HepG2 (cell line): ENCODE measurements around the gene RPGRIP1. TPM values are rescaled to one million over a fixed set of nuclear protein-coding genes. Genes with fewer than 3 reads are reported as not detected.

ENCODE experiments used
- ATAC-seq: fragments of 200-7000 bp; cut with Tn5 transposase; 3 replicates; pipeline ENCODE4 v1.9.1; 2020; ENCODE audit warnings: mild to moderate bottlenecking, moderate library complexity
- Bru-seq: library from RNA; stranded (reverse); fragments of 400-500 nt; gene quantifications from one replicate; lab custom pipeline; 2021; lab: Mats Ljungman, UMichigan
- BruChase-seq, 2 experiments: library from RNA; stranded (reverse); fragments of 400-500 nt; gene quantifications; one replicate each; lab custom pipeline; 2021; lab: Mats Ljungman, UMichigan
- BruUV-seq: library from RNA; stranded (reverse); fragments of 400-500 nt; replicated peaks from 2 replicates; lab custom pipeline; 2021; lab: Mats Ljungman, UMichigan
- CTCF ChIA-PET: fragments of 300-600 bp; formaldehyde crosslinking; extraction: SDS; loops from one replicate; lab custom pipeline; 2021; ENCODE audit warnings: low total read pairs, inconsistent platforms, low intra/inter-chr PET ratio; lab: Yijun Ruan, JAX
- POLR2A ChIA-PET: fragments of 350-600 bp; sonication (Branson Sonifier 250); formaldehyde crosslinking; loops from one replicate; lab custom pipeline; 2020; ENCODE audit warnings: antibody characterized with exemption, inconsistent platforms; lab: Yijun Ruan, JAX
- DNase-seq: peaks from one replicate; pipeline ENCODE4 v3.0.0-alpha.2; 2015; ENCODE audit warnings: low spot score
- FAIRE-seq: peaks from 3 replicates; lab custom pipeline; 2011; peaks lifted over from hg19 to GRCh38; lab: Jason Lieb, UNC
- H2AFZ ChIP-seq: one replicate; pipeline ENCODE4 v1.6.1; 2011; ENCODE audit warnings: low read length, inconsistent platforms
- H3K27ac ChIP-seq: fragments of 300-600 bp; 3 replicates; pipeline ENCODE4 v1.8.0; 2011; ENCODE audit warnings: mixed run types, mild to moderate bottlenecking, mixed read lengths, low read length, inconsistent platforms; ENCODE audit not compliant: insufficient read depth; ENCODE audit errors: extremely low read length
- H3K27me3 ChIP-seq, 2 experiments: fragments of 200-600 bp in 1 of 2; 2 replicates in 1 of 2; 3 replicates in 1 of 2; pipeline versions ENCODE4 v1.6.0 to v1.8.0; 2011; ENCODE audit warnings: low read length in 2 of 2, mild to moderate bottlenecking in 2 of 2, moderate library complexity in 2 of 2, inconsistent platforms in 1 of 2; ENCODE audit not compliant: insufficient read depth in 2 of 2, control insufficient read depth in 1 of 2
- H3K36me3 ChIP-seq, 2 experiments: fragments of 200-600 bp in 1 of 2; replicated peaks in 1 of 2; 2 replicates in 1 of 2; 3 replicates in 1 of 2; pipeline versions ENCODE4 v1.5.1 to v1.8.0; 2011; ENCODE audit warnings: low read length in 2 of 2, inconsistent platforms in 1 of 2; ENCODE audit not compliant: insufficient read depth in 2 of 2, control insufficient read depth in 1 of 2
- H3K4me1 ChIP-seq: 2 replicates; pipeline ENCODE4 v1.5.1; 2012; ENCODE audit warnings: low read length, inconsistent platforms; ENCODE audit not compliant: insufficient read depth
- H3K4me2 ChIP-seq: 2 replicates; pipeline ENCODE4 v1.6.0; 2011; ENCODE audit warnings: low read depth, low read length, inconsistent platforms
- H3K4me3 ChIP-seq, 3 experiments: fragments of 200-600 bp in 1 of 3; sonication (generic), shearing (Covaris generic) in 1 of 3; replicated peaks in 1 of 3; 2 replicates each; pipeline ENCODE4 v1.5.1; 2011 to 2016; ENCODE audit warnings: low read length in 3 of 3, inconsistent platforms in 2 of 3, low read depth in 2 of 3, mild to moderate bottlenecking in 2 of 3, control low read depth in 1 of 3, mixed read lengths in 1 of 3; ENCODE audit not compliant: insufficient read depth in 1 of 3
- H3K79me2 ChIP-seq: one replicate; pipeline ENCODE4 v1.6.1; 2011; ENCODE audit warnings: low read length, inconsistent platforms; ENCODE audit not compliant: insufficient read depth
- H3K9ac ChIP-seq: 2 replicates; pipeline ENCODE4 v1.6.0; 2011; ENCODE audit warnings: mild to moderate bottlenecking, low read depth, low read length, inconsistent platforms; ENCODE audit not compliant: insufficient read depth
- H3K9me3 ChIP-seq: 2 replicates; pipeline ENCODE4 v1.5.1; 2012; ENCODE audit warnings: mild to moderate bottlenecking, low read length
- H4K20me1 ChIP-seq: 2 replicates; pipeline ENCODE4 v1.6.0; 2011; ENCODE audit warnings: inconsistent platforms, mild to moderate bottlenecking, low read length, moderate library complexity; ENCODE audit not compliant: insufficient read depth
- MAF1 ChIP-seq: sonication (generic); formaldehyde crosslinking; IDR thresholded peaks from 2 replicates; pipeline ENCODE4 v1.5.0; 2020; ENCODE audit warnings: missing genetic modification reagents, borderline replicate concordance
- ZNF652 ChIP-seq: IDR thresholded peaks from 2 replicates; pipeline ENCODE4 v1.6.1; 2016; ENCODE audit warnings: low read depth, borderline replicate concordance
- WGBS: methylation state at CpG from one replicate; pipeline ENCODE4 v1.1.6; 2017; ENCODE audit warnings: low lambda C conversion rate; 5-methylcytosine and 5-hydroxymethylcytosine counted together
- in situ Hi-C: cut with HindIII; loops from 2 replicates; pipeline ENCODE4 v1.10.0; 2017; ENCODE audit warnings: low pct_unique_long_range_greater_than_20kb; ENCODE audit not compliant: extremely low pct_ligation_motif_present
- intact Hi-C: fragments of 100-400 bp; cut with micrococcal nuclease; formaldehyde crosslinking; loops from one replicate; pipeline ENCODE4 v1.10.0; 2022; ENCODE audit not compliant: unreplicated experiment
- long read RNA-seq, 2 experiments: library from RNA in 1 of 2; library from polyadenylated mRNA in 1 of 2; stranded (forward) in 1 of 2; unstranded in 1 of 2; transcript quantifications; one replicate each; pipeline ENCODE4 v2.0.0, GENCODE V29; 2019 to 2022
- polyA minus RNA-seq, 3 experiments: library from RNA; depleted of rRNA, polyadenylated mRNA; stranded (reverse); fragments of >200 nt; gene quantifications; 2 replicates each; pipeline ENCODE4 v1.2.3, GENCODE V29; 2011; ENCODE audit warnings: low replicate concordance in 1 of 3
- polyA plus RNA-seq, 8 experiments: library from polyadenylated mRNA; depleted of rRNA in 3 of 8; stranded (reverse) in 7 of 8; unstranded in 1 of 8; fragments of >200 nt; fragmentation: Illumina TruSeq in 4 of 8; extraction: Trizol in 4 of 8; gene quantifications; 2 replicates each; pipeline versions ENCODE4 v1.2.1 to v1.2.3, GENCODE V29; 2011 to 2016; ENCODE audit warnings: low read depth in 4 of 8, missing spikeins in 1 of 8, mixed read lengths in 1 of 8; ENCODE audit not compliant: insufficient read depth in 1 of 8
- total RNA-seq, 5 experiments: library from RNA; depleted of rRNA; stranded (reverse); fragments of >200 nt; fragmentation: Illumina TruSeq; extraction: Trizol; gene quantifications; 2 replicates each; pipeline ENCODE4 v1.2.3, GENCODE V29; 2016; ENCODE audit warnings: low read depth in 1 of 5

Gene RPGRIP1
- total RNA-seq (2016; rRNA removed; fragmentation: Illumina TruSeq; extraction: Trizol) (0.10 and 0.13 TPM in 2 replicates), polyA plus RNA-seq (2011; rRNA removed) (0.47 and 1.1 TPM in 2 replicates), polyA minus RNA-seq (2011; rRNA and poly(A)+ RNA removed; ENCODE audit: low replicate concordance) (0.26 TPM in 1 of 2 replicates, not detected in the other), Bru-seq, nascent RNA (percentile 26 among the genes with signal in this experiment), BruChase-seq, experiment 1, labeled RNA remaining after a 6-hour chase (percentile 28 among the genes with signal in this experiment), BruChase-seq, experiment 2, labeled RNA remaining after a 2-hour chase (percentile 25 among the genes with signal in this experiment)
- total RNA-seq (2016; cell fraction: cytosol; rRNA removed; fragmentation: Illumina TruSeq; extraction: Trizol; ENCODE audit: low read depth) = 0.09 TPM in 1 of 2 replicates, not detected in the other
- total RNA-seq (2016; cell fraction: insoluble cytoplasmic fraction; rRNA removed; fragmentation: Illumina TruSeq; extraction: Trizol) = 0.48 and 0.67 TPM in 2 replicates
- 0.15 and 0.17 TPM in 2 replicates for total RNA-seq (2016; cell fraction: membrane; rRNA removed; fragmentation: Illumina TruSeq; extraction: Trizol)
- 0.22 and 0.50 TPM in 2 replicates for total RNA-seq (2016; cell fraction: nucleus; rRNA removed; fragmentation: Illumina TruSeq; extraction: Trizol)
- polyA plus RNA-seq (2011; cell fraction: cytosol; rRNA removed) = 0.14 and 0.17 TPM in 2 replicates
- 0.58 and 1.4 TPM in 2 replicates for polyA plus RNA-seq (2011; cell fraction: nucleus; rRNA removed)
- polyA plus RNA-seq (2012) = 0.57 and 0.58 TPM in 2 replicates
- polyA plus RNA-seq (2016; cell fraction: cytosol; fragmentation: Illumina TruSeq; extraction: Trizol; ENCODE audit: low read depth) = not detected in 2 replicates
- 0.07 and 0.12 TPM in 2 replicates for polyA plus RNA-seq (2016; cell fraction: insoluble cytoplasmic fraction; fragmentation: Illumina TruSeq; extraction: Trizol; ENCODE audit: low read depth)
- 0.08 TPM in 1 of 2 replicates, not detected in the other for polyA plus RNA-seq (2016; cell fraction: membrane; fragmentation: Illumina TruSeq; extraction: Trizol; ENCODE audit: low read depth)
- 0.47 and 1.6 TPM in 2 replicates for polyA plus RNA-seq (2016; cell fraction: nucleus; fragmentation: Illumina TruSeq; extraction: Trizol; ENCODE audit: insufficient read depth, low read depth)
- polyA minus RNA-seq (2011; cell fraction: cytosol; rRNA and poly(A)+ RNA removed) = 0.53 TPM in 1 of 2 replicates, not detected in the other
- polyA minus RNA-seq (2011; cell fraction: nucleus; rRNA and poly(A)+ RNA removed) = 0.64 and 4.0 TPM in 2 replicates
- long read RNA-seq, experiment 1 = 0 reads
- long read RNA-seq, experiment 2, partial matches to known transcripts = 0 of 1 reads
- long read RNA-seq, experiment 2, other reads (novel, unspliced or antisense) = 1 of 1 reads

DNA sequence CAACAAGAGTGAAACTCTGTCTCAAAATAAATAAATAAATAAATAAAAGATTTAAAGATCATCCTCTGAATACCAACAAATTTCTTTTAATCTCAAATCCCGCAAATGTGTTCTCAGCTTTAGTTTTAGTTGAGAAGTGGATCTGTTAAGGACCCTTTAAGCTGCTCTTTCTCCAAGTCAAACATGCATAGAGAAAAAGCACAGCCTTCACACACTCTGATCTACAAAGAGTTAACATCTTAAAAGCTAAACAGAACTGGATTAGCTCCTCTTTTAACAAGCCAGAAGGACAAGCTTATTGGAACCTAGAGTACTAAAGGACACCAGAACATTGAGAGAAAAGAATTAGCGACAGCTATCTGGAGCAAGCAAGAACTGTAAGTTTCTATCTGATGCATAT is at the start of gene RPGRIP1:
RPGRIP1 (plus strand) TSS at position 301 of the 400 bp plus-strand sequence. CDS start 7,894 bp downstream, outside the sequence.
- Histone ChIP-seq H3K4me3 (no peak within 1 kb of the TSS), H3K4me2 (peak within 1 kb of the TSS; percentile 9; the same call in 1 of the 2 replicates), H3K9ac (no peak within 1 kb of the TSS), H4K20me1 (no peaks in the 10 kb centered on the region), H3K27ac (no peak within 1 kb of the TSS), H3K36me3 (no peaks in the 10 kb centered on the region), H3K4me1 (peaks cover 24% of the 10 kb centered on the region), H3K27me3 (no peaks in the 10 kb centered on the region), H3K79me2 (no peaks in the 10 kb centered on the region), H3K9me3 (no peaks in the 10 kb centered on the region), H2AFZ (no peak within 1 kb of the TSS)
- 79% methylated on average over 2 of the region's 2 CpGs for WGBS
- POLR2A ChIA-PET = interaction anchor here (0.7 kb wide), 1 partner anchor 40 kb away, joined by 4 read pairs; no protein-coding TSS in a partner anchor
- DNase-seq = no peak
- FAIRE-seq = no peak
- TF ChIP-seq ZNF652 (CRISPR knock-in tag) (peak; percentile 55; the same call in 1 of the 2 replicates), MAF1 (CRISPR knock-in tag) (no peak)
- BruUV-seq = no TSS peak
- CTCF ChIA-PET = no interaction called here
- intact Hi-C loops = no loop called here
- in situ Hi-C loops = no loop called here
- ATAC-seq = no peak
